IMR-90 (cell line): ENCODE results near the gene GKN1. TPM values are rescaled to one million over a fixed set of nuclear protein-coding genes. Genes with fewer than 3 reads are reported as not detected.

Experiments used
- SMC3 ChIP-seq: fragments of 150-350 bp; IDR thresholded peaks from 2 replicates; pipeline ENCODE4 v1.6.1; 2016; ENCODE audit warnings: low read depth, mild to moderate bottlenecking, antibody characterized with exemption, low read length, moderate library complexity
- polyA plus RNA-seq, 3 experiments: library from polyadenylated mRNA; depleted of rRNA; stranded (reverse); fragments of >200 nt; gene quantifications; 2 replicates each; pipeline ENCODE4 v1.2.3, GENCODE V29; 2012; ENCODE audit warnings: low replicate concordance in 1 of 3
- total RNA-seq: library from RNA; depleted of rRNA; stranded (reverse); fragments of >200 nt; gene quantifications from 2 replicates; pipeline ENCODE4 v1.2.3, GENCODE V29; 2012
- TF ChIP-seq, protein P1 (sequence below): conservative IDR thresholded peaks from 2 replicates; pipeline ENCODE4 v1.5.1; 2012; ENCODE audit warnings: mild to moderate bottlenecking, low read depth, low read length, improper control_type of control experiment

The GKN1 gene
- total and polyA plus RNA-seq, 2 of the 4 experiments (the other 2 are of a cell fraction), result not detected

DNA sequence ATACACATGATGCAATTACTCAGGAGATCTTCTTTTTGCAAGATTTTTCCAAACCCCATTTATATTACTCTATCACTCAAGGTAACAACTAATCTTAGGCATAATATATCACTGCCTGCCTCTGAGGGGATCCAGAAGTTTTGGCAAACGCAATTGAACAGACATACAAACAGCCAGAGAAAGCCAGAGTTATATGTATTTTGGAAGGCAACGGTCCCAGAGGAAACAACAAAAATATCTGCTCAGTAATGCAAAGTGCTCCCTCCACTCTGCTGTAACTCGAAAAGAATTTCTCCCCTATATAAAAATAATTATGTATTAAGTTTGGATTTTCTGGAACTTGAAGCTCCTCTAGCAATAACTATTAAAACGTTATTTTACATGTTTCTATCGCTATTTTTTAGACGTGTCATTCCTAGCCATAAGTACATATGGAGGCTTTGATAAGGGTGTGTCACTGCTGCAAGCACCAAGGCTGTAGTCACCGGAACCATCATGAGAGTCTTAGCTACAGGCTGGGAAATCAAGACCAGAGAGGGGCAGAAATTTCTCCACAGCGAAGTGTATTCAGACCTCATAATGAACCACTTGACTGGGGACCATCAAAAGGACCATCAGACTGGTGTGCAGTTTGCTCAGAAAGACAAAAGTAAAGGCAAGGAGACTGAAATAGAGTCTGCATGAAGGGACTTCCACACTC lies 3.7 kb upstream of the GKN1 start (continued):
- no peak for TF ChIP-seq SMC3
- TF ChIP-seq, protein P1, sequence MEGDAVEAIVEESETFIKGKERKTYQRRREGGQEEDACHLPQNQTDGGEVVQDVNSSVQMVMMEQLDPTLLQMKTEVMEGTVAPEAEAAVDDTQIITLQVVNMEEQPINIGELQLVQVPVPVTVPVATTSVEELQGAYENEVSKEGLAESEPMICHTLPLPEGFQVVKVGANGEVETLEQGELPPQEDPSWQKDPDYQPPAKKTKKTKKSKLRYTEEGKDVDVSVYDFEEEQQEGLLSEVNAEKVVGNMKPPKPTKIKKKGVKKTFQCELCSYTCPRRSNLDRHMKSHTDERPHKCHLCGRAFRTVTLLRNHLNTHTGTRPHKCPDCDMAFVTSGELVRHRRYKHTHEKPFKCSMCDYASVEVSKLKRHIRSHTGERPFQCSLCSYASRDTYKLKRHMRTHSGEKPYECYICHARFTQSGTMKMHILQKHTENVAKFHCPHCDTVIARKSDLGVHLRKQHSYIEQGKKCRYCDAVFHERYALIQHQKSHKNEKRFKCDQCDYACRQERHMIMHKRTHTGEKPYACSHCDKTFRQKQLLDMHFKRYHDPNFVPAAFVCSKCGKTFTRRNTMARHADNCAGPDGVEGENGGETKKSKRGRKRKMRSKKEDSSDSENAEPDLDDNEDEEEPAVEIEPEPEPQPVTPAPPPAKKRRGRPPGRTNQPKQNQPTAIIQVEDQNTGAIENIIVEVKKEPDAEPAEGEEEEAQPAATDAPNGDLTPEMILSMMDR, result no peak
